GM13976 (cell line): Measurements from ENCODE around the gene PTPN20.
"Not testable (repeated sequence)": the region's sequence is repeated elsewhere in the genome, so short reads cannot be mapped to it uniquely, and the experiment has no call there.

Experiments
- DNase-seq: peaks from one replicate; pipeline ENCODE4 v3.0.0; 2012; ENCODE audit warnings: low spot score
- in situ Hi-C: fragments of 300-500 bp; cut with MboI; formaldehyde crosslinking; loops from one replicate; pipeline ENCODE4 v1.12.0; 2022; ENCODE audit warnings: low sequenced_read_pairs, mixed read lengths, inconsistent platforms; ENCODE audit not compliant: unreplicated experiment

Gene PTPN20

GRCh38 chr10:46911144-46911876 is at the start of gene PTPN20:
Gene PTPN20, plus strand, starts transcription at chr10:46911428. Its CDS starts 21,072 bp downstream, at chr10:46932500.
- peak; percentile 2 for DNase-seq
- in situ Hi-C loops: not testable (repeated sequence)

GRCh38 chr10:46869716-46870115 is 41.5 kb upstream of the PTPN20 start:
- in situ Hi-C loops, DNase-seq: not testable (repeated sequence)

GRCh38 chr10:46871583-46871982 is 39.6 kb upstream of the PTPN20 start:
- in situ Hi-C loops, DNase-seq: not testable (repeated sequence)

GRCh38 chr10:46875304-46875703 is 35.9 kb upstream of the PTPN20 start:
- DNase-seq, in situ Hi-C loops: not testable (repeated sequence)

- in situ Hi-C loops, DNase-seq: not testable (repeated sequence)
Measured at GRCh38 chr10:46876773-46877172, 34.5 kb upstream of the PTPN20 start.

GRCh38 chr10:46878761-46879160 is 32.5 kb upstream of the PTPN20 start:
- DNase-seq: not testable (repeated sequence)

GRCh38 chr10:46890813-46891611 is 20.2 kb upstream of the PTPN20 start:
- in situ Hi-C loops, DNase-seq: not testable (repeated sequence)

More at GRCh38 chr10:46878761-46879160, 32.5 kb upstream of the PTPN20 start:
- in situ Hi-C loops: not testable (repeated sequence)

GRCh38 chr10:46896762-46897692 is 14.2 kb upstream of the PTPN20 start:
- in situ Hi-C loops, DNase-seq: not testable (repeated sequence)

GRCh38 chr10:46901247-46901646 is 10.0 kb upstream of the PTPN20 start:
- in situ Hi-C loops, DNase-seq: not testable (repeated sequence)

GRCh38 chr10:46903874-46904273 is 7.4 kb upstream of the PTPN20 start:
- in situ Hi-C loops: not testable (repeated sequence)

GRCh38 chr10:46906359-46906758 is 4.9 kb upstream of the PTPN20 start:
- DNase-seq, in situ Hi-C loops: not testable (repeated sequence)

More at GRCh38 chr10:46903874-46904273, 7.4 kb upstream of the PTPN20 start:
- not testable (repeated sequence) for DNase-seq

GRCh38 chr10:46907185-46908117 is 3.8 kb upstream of the PTPN20 start:
- in situ Hi-C loops, DNase-seq: not testable (repeated sequence)

- in situ Hi-C loops, DNase-seq: not testable (repeated sequence)
Measured at GRCh38 chr10:46922498-46922897, 11.3 kb downstream of the PTPN20 start.

- in situ Hi-C loops, DNase-seq: not testable (repeated sequence)
Measured at GRCh38 chr10:46925156-46925555, 13.9 kb downstream of the PTPN20 start.

GRCh38 chr10:46925853-46926252 is 14.6 kb downstream of the PTPN20 start:
- not testable (repeated sequence) for DNase-seq

GRCh38 chr10:46928810-46929209 is 17.6 kb downstream of the PTPN20 start:
- in situ Hi-C loops: not testable (repeated sequence)

More at GRCh38 chr10:46925853-46926252, 14.6 kb downstream of the PTPN20 start:
- in situ Hi-C loops: not testable (repeated sequence)

GRCh38 chr10:46932383-46932782 is 21.2 kb downstream of the PTPN20 start:
- DNase-seq, in situ Hi-C loops: not testable (repeated sequence)

More at GRCh38 chr10:46928810-46929209, 17.6 kb downstream of the PTPN20 start:
- not testable (repeated sequence) for DNase-seq
